A549 (cell line): ENCODE measurements around the gene FOXP1. TPM values are rescaled to one million over a fixed set of nuclear protein-coding genes. Genes with fewer than 3 reads are reported as not detected.

ENCODE experiments used
- ATAC-seq, 2 experiments: fragments of 200-7000 bp in 1 of 2; fragments of >200 bp in 1 of 2; cut with Nextera tagmentation in 1 of 2; cut with Tn5 transposase in 1 of 2; 3 replicates each; pipeline versions ENCODE4 v1.8.0 to v1.9.1; 2018 to 2020; ENCODE audit warnings: mild to moderate bottlenecking in 1 of 2, moderate library complexity in 1 of 2
- CTCF ChIA-PET: fragments of 300-600 bp; sonication (Branson Sonifier 250); formaldehyde crosslinking; extraction: SDS; loops from one replicate; lab custom pipeline; 2021; ENCODE audit warnings: antibody characterized with exemption, inconsistent platforms; lab: Yijun Ruan, JAX
- POLR2A ChIA-PET: fragments of 350-600 bp; formaldehyde crosslinking; extraction: SDS; loops from one replicate; lab custom pipeline; 2021; ENCODE audit warnings: antibody characterized with exemption, inconsistent platforms; lab: Yijun Ruan, JAX
- DNase-seq, 2 experiments: peaks; one replicate each; pipeline versions ENCODE4 v3.0.0 to v3.0.0-alpha.2; 2011 to 2016; ENCODE audit warnings: low read depth in 1 of 2, low spot score in 1 of 2
- FAIRE-seq: peaks from 2 replicates; lab custom pipeline; 2011; peaks lifted over from hg19 to GRCh38; lab: Jason Lieb, UNC
- H3K27ac ChIP-seq, 2 experiments: fragments of >200 bp; sonication (Bioruptor Twin); formaldehyde crosslinking; 3 replicates each; pipeline ENCODE4 v1.5.1; 2016 to 2017
- H3K4me1 ChIP-seq: fragments of >200 bp; sonication (Bioruptor Twin); formaldehyde crosslinking; 3 replicates; pipeline ENCODE4 v1.6.1; 2016
- H3K4me2 ChIP-seq: fragments of >200 bp; sonication (Bioruptor Twin); formaldehyde crosslinking; 3 replicates; pipeline ENCODE4 v1.6.1; 2016
- H3K4me3 ChIP-seq: fragments of >200 bp; sonication (Bioruptor Twin); formaldehyde crosslinking; 3 replicates; pipeline ENCODE4 v1.5.1; 2016
- H3K9me3 ChIP-seq: fragments of >200 bp; sonication (Bioruptor Twin); formaldehyde crosslinking; 3 replicates; pipeline ENCODE4 v1.6.1; 2016
- ATOH8 ChIP-seq: fragments of 250-450 bp; sonication (Bioruptor Pico); IDR thresholded peaks from 2 replicates; pipeline ENCODE4 v1.5.0; 2020; ENCODE audit warnings: low read depth, mild to moderate bottlenecking, moderate library complexity
- CEBPB ChIP-seq, 2 experiments: fragments of >200 bp in 1 of 2; sonication (Bioruptor Twin) in 1 of 2; formaldehyde crosslinking in 1 of 2; IDR thresholded peaks; 2 replicates each; pipeline ENCODE4 v1.6.1; 2012 to 2016
- CHD2 ChIP-seq: fragments of 150-350 bp; IDR thresholded peaks from 2 replicates; pipeline ENCODE4 v1.6.1; 2014; ENCODE audit warnings: low read length; ENCODE audit not compliant: partially characterized antibody
- FOSL2 ChIP-seq, 2 experiments: fragments of 450-650 bp in 1 of 2; fragments of >200 bp in 1 of 2; sonication (Bioruptor Twin) in 1 of 2; formaldehyde crosslinking; IDR thresholded peaks; 2 replicates each; pipeline versions ENCODE4 v1.5.0 to v1.6.1; 2016 to 2020; ENCODE audit warnings: mild to moderate bottlenecking in 1 of 2, moderate library complexity in 1 of 2
- GATA3 ChIP-seq: IDR thresholded peaks from 2 replicates; pipeline ENCODE4 v1.6.1; 2012; ENCODE audit warnings: borderline replicate concordance
- HOXA7 ChIP-seq: fragments of 250-450 bp; sonication (Bioruptor Pico); IDR thresholded peaks from 2 replicates; pipeline ENCODE4 v1.5.0; 2020; ENCODE audit warnings: mild to moderate bottlenecking, moderate library complexity
- HOXB5 ChIP-seq: fragments of 250-450 bp; sonication (Bioruptor Pico); IDR thresholded peaks from 2 replicates; pipeline ENCODE4 v1.5.0; 2020; ENCODE audit warnings: mild to moderate bottlenecking, moderate library complexity
- JUN ChIP-seq, 2 experiments: fragments of >200 bp; sonication (Bioruptor Twin); formaldehyde crosslinking; IDR thresholded peaks; 2 replicates in 1 of 2; 3 replicates in 1 of 2; pipeline ENCODE4 v1.6.1; 2016 to 2017
- KDM1A ChIP-seq: fragments of 200-600 bp; sonication (generic); IDR thresholded peaks from 2 replicates; pipeline ENCODE4 v1.6.1; 2016; ENCODE audit warnings: low read depth, mild to moderate bottlenecking
- KDM5A ChIP-seq: fragments of 200-600 bp; sonication (generic); IDR thresholded peaks from 2 replicates; pipeline ENCODE4 v1.6.1; 2016; ENCODE audit warnings: antibody characterized with exemption, mild to moderate bottlenecking
- MAFK ChIP-seq: fragments of 450-650 bp; IDR thresholded peaks from 2 replicates; pipeline ENCODE4 v1.6.1; 2014; ENCODE audit not compliant: partially characterized antibody
- MAX ChIP-seq: IDR thresholded peaks from 2 replicates; pipeline ENCODE4 v1.6.1; 2012
- NPAS2 ChIP-seq: fragments of 250-450 bp; sonication (Bioruptor Pico); IDR thresholded peaks from 2 replicates; pipeline ENCODE4 v1.8.0; 2022; ENCODE audit warnings: mild to moderate bottlenecking, moderate library complexity, borderline replicate concordance
- NR3C1 ChIP-seq: fragments of >200 bp; sonication (Bioruptor Twin); formaldehyde crosslinking; IDR thresholded peaks from 3 replicates; pipeline ENCODE4 v1.6.1; 2017
- PHF8 ChIP-seq: fragments of 200-600 bp; sonication (generic); IDR thresholded peaks from 2 replicates; pipeline ENCODE4 v1.6.1; 2016; ENCODE audit warnings: low read depth, mild to moderate bottlenecking, antibody characterized with exemption, moderate library complexity, borderline replicate concordance
- POLR2A ChIP-seq: IDR thresholded peaks from 2 replicates; pipeline ENCODE4 v1.6.1; 2012; ENCODE audit warnings: mild to moderate bottlenecking, low read length
- RFX5 ChIP-seq: fragments of 450-650 bp; IDR thresholded peaks from 2 replicates; pipeline ENCODE4 v1.7.1; 2014; ENCODE audit warnings: antibody characterized with exemption, mild to moderate bottlenecking, moderate library complexity
- RNF2 ChIP-seq: fragments of 200-600 bp; sonication (generic); IDR thresholded peaks from 2 replicates; pipeline ENCODE4 v1.6.1; 2016; ENCODE audit warnings: low read depth, mild to moderate bottlenecking, antibody characterized with exemption, moderate library complexity, borderline replicate concordance
- SMC3 ChIP-seq: fragments of >200 bp; sonication (Bioruptor Twin); formaldehyde crosslinking; IDR thresholded peaks from 3 replicates; pipeline ENCODE4 v1.6.1; 2018; ENCODE audit warnings: inconsistent platforms
- SREBF2 ChIP-seq: fragments of 450-650 bp; IDR thresholded peaks from 2 replicates; pipeline ENCODE4 v1.6.1; 2014; ENCODE audit warnings: mild to moderate bottlenecking, moderate library complexity
- TFCP2L1 ChIP-seq: fragments of 250-450 bp; sonication (Bioruptor Pico); IDR thresholded peaks from 2 replicates; pipeline ENCODE4 v1.5.0; 2021; ENCODE audit warnings: mild to moderate bottlenecking
- TP53 ChIP-seq: fragments of 250-450 bp; sonication (Bioruptor Pico); IDR thresholded peaks from 2 replicates; pipeline ENCODE4 v1.5.0; 2021; ENCODE audit warnings: mild to moderate bottlenecking, moderate library complexity
- USF2 ChIP-seq: fragments of 450-650 bp; IDR thresholded peaks from 2 replicates; pipeline ENCODE4 v1.6.1; 2014; ENCODE audit warnings: antibody characterized with exemption
- ZC3H11A ChIP-seq: fragments of 450-650 bp; IDR thresholded peaks from 2 replicates; pipeline ENCODE4 v1.6.1; 2014; ENCODE audit warnings: antibody characterized with exemption, mild to moderate bottlenecking
- ZFP36 ChIP-seq: fragments of 450-650 bp; IDR thresholded peaks from 2 replicates; pipeline ENCODE4 v1.6.1; 2014; ENCODE audit warnings: borderline replicate concordance; ENCODE audit not compliant: partially characterized antibody
- WGBS: methylation state at CpG from one replicate; pipeline ENCODE4 v1.1.6; 2017; ENCODE audit errors: missing lambda C conversion rate; 5-methylcytosine and 5-hydroxymethylcytosine counted together
- polyA plus RNA-seq, 4 experiments: library from polyadenylated mRNA; depleted of rRNA in 3 of 4; stranded (reverse); fragments of >200 nt; fragmentation: RNase III in 1 of 4; extraction: RNeasy Plus Mini Kit Qiagen cat#74134 plus additional on column Dnase treatment in 1 of 4; gene quantifications; 2 replicates in 3 of 4; 3 replicates in 1 of 4; pipeline ENCODE4 v1.2.3, GENCODE V29; 2011 to 2017
- TF ChIP-seq, protein P1 (sequence below): fragments of >200 bp; sonication (Bioruptor Twin); formaldehyde crosslinking; IDR thresholded peaks from 3 replicates; pipeline ENCODE4 v1.5.1; 2016
- TF ChIP-seq, protein P2 (sequence below): fragments of >200 bp; sonication (Bioruptor Twin); formaldehyde crosslinking; IDR thresholded peaks from 2 replicates; pipeline ENCODE4 v1.6.1; 2016
- TF ChIP-seq, protein P3 (sequence below): IDR thresholded peaks from 2 replicates; pipeline ENCODE4 v1.6.1; 2012; ENCODE audit warnings: low read depth, borderline replicate concordance

Gene FOXP1
- polyA plus RNA-seq, 2 of the 4 experiments (the other 2 are of a cell fraction): 12.8 to 13.9 TPM

- no peak for ATAC-seq
- WGBS: 76% methylated on average over 5 of the region's 5 CpGs
- H3K4me3 ChIP-seq: no peak overlapping the region
- no peak for TF ChIP-seq CEBPB (IDR thresholded peaks at IDR 0.05)
- TF ChIP-seq CHD2: no peak
- no peak for TF ChIP-seq NPAS2 (CRISPR knock-in tag)
- no peak for TF ChIP-seq SREBF2
- TF ChIP-seq HOXA7 (CRISPR knock-in tag): no peak
- no peak for TF ChIP-seq GATA3
- no peak for TF ChIP-seq NR3C1
- TF ChIP-seq FOSL2 (IDR thresholded peaks at IDR 0.05): no peak
- no peak for TF ChIP-seq FOSL2 (CRISPR knock-in tag; IDR thresholded peaks at IDR 0.05)
- no peak overlapping the region for H3K27ac ChIP-seq
- CTCF ChIA-PET: no interaction called here
- POLR2A ChIA-PET: no interaction called here
- no peak for DNase-seq
- no peaks in the 10 kb centered on the region for H3K4me1 ChIP-seq
- FAIRE-seq: no peak
- no peak overlapping the region for H3K4me2 ChIP-seq
- H3K9me3 ChIP-seq: no peaks in the 10 kb centered on the region
Observed at GRCh38 chr3:71355037-71355436, 228.5 kb downstream of the FOXP1 start.

- no peak for TF ChIP-seq PHF8
- TF ChIP-seq, protein P1, sequence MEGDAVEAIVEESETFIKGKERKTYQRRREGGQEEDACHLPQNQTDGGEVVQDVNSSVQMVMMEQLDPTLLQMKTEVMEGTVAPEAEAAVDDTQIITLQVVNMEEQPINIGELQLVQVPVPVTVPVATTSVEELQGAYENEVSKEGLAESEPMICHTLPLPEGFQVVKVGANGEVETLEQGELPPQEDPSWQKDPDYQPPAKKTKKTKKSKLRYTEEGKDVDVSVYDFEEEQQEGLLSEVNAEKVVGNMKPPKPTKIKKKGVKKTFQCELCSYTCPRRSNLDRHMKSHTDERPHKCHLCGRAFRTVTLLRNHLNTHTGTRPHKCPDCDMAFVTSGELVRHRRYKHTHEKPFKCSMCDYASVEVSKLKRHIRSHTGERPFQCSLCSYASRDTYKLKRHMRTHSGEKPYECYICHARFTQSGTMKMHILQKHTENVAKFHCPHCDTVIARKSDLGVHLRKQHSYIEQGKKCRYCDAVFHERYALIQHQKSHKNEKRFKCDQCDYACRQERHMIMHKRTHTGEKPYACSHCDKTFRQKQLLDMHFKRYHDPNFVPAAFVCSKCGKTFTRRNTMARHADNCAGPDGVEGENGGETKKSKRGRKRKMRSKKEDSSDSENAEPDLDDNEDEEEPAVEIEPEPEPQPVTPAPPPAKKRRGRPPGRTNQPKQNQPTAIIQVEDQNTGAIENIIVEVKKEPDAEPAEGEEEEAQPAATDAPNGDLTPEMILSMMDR: no peak
- TF ChIP-seq ATOH8 (CRISPR knock-in tag): no peak
- TF ChIP-seq SMC3: no peak
- TF ChIP-seq HOXB5 (CRISPR knock-in tag): no peak
- TF ChIP-seq HOXA7 (CRISPR knock-in tag): no peak
- TF ChIP-seq USF2: no peak
- no peak for TF ChIP-seq POLR2A
- ChIA-PET CTCF (interaction anchor here (1.0 kb wide), 1 partner anchor 39 kb away, joined by 3 read pairs; no protein-coding TSS in a partner anchor), POLR2A (no interaction called here)
- H3K4me2 ChIP-seq: no peak overlapping the region
- ATAC-seq (no peak), DNase-seq (no peak), FAIRE-seq (no peak)
- H3K27ac ChIP-seq: no peak overlapping the region
- 93% methylated on average over 4 of the region's 4 CpGs for WGBS
- no peaks in the 10 kb centered on the region for H3K4me1 ChIP-seq
- no peak overlapping the region for H3K4me3 ChIP-seq
- no peaks in the 10 kb centered on the region for H3K9me3 ChIP-seq
Observed at GRCh38 chr3:71351403-71352149, 232.0 kb downstream of the FOXP1 start.

DNA sequence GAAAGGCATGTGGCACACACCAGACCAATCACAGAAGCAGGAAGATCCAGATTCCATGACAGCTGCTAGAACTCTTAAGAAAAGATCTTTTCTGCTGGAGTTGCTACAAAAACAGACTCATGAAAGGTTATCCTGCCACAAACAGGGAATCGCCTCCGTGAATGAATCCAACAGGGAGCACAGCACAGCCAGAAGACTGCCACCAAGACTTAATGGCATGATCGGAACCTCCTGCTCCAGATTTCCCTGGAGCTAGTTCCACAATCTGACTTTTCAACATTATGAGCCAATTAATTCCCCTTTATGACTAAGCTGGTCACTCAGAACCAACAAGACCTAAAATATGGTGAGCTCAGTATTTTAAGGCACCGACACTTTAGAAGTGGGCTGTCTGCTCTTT lies 232.5 kb downstream of the FOXP1 start:
- POLR2A ChIA-PET: no interaction called here
- ATAC-seq: no peak
- Histone ChIP-seq H3K27ac (no peak overlapping the region), H3K4me2 (no peak overlapping the region), H3K4me3 (no peak overlapping the region), H3K4me1 (no peaks in the 10 kb centered on the region), H3K9me3 (no peaks in the 10 kb centered on the region)
- TF ChIP-seq ATOH8 (CRISPR knock-in tag): no peak
- TF ChIP-seq ZFP36: no peak
- no peak for TF ChIP-seq JUN (IDR thresholded peaks at IDR 0.05)
- no peak for TF ChIP-seq ZC3H11A
- no peak for TF ChIP-seq RNF2
- TF ChIP-seq SREBF2: no peak
- TF ChIP-seq KDM5A: no peak
- TF ChIP-seq, protein P2, sequence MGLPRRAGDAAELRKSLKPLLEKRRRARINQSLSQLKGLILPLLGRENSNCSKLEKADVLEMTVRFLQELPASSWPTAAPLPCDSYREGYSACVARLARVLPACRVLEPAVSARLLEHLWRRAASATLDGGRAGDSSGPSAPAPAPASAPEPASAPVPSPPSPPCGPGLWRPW: no peak
- no peak for TF ChIP-seq TFCP2L1
- TF ChIP-seq NR3C1: no peak
- no peak for TF ChIP-seq MAFK
- no peak for TF ChIP-seq POLR2A
- no peak for TF ChIP-seq KDM1A
- TF ChIP-seq, protein P3, sequence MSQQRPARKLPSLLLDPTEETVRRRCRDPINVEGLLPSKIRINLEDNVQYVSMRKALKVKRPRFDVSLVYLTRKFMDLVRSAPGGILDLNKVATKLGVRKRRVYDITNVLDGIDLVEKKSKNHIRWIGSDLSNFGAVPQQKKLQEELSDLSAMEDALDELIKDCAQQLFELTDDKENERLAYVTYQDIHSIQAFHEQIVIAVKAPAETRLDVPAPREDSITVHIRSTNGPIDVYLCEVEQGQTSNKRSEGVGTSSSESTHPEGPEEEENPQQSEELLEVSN: no peak
- no peak for TF ChIP-seq MAX
- no peak for TF ChIP-seq FOSL2 (IDR thresholded peaks at IDR 0.05)
- no peak for TF ChIP-seq FOSL2 (CRISPR knock-in tag; IDR thresholded peaks at IDR 0.05)
- TF ChIP-seq TP53 (CRISPR knock-in tag): no peak
- TF ChIP-seq RFX5: no peak
- CTCF ChIA-PET: interaction anchor here (1.0 to 1.3 kb wide), 2 partner anchors 39 to 46 kb away, joined by 3 read pairs; no protein-coding TSS in a partner anchor
- FAIRE-seq: no peak
- WGBS: 86% methylated on average over 4 of the region's 4 CpGs
- DNase-seq: no peak
